SK-N-SH treated with all-trans-retinoic acid at 6 μM for 48 hours (cell line): ENCODE data around the gene RAP2B.

Experiments
- CSDC2 ChIP-seq: fragments of 250-450 bp; sonication (Bioruptor Pico); IDR thresholded peaks from 2 replicates; pipeline ENCODE4 v1.5.0; 2020; ENCODE audit warnings: mild to moderate bottlenecking, moderate library complexity
- CSRNP3 ChIP-seq: fragments of 250-450 bp; sonication (Bioruptor Pico); IDR thresholded peaks from 2 replicates; pipeline ENCODE4 v1.5.1; 2021; ENCODE audit warnings: mild to moderate bottlenecking, moderate library complexity
- ISL1 ChIP-seq: fragments of 250-450 bp; sonication (Bioruptor Pico); IDR thresholded peaks from 2 replicates; pipeline ENCODE4 v2.1.2; 2022; ENCODE audit warnings: mild to moderate bottlenecking, moderate library complexity
- ZC3H10 ChIP-seq: fragments of 250-450 bp; sonication (Bioruptor Pico); IDR thresholded peaks from 2 replicates; pipeline ENCODE4 v1.5.1; 2021; ENCODE audit warnings: mild to moderate bottlenecking, moderate library complexity
- ZFP3 ChIP-seq: fragments of 250-450 bp; sonication (Bioruptor Pico); IDR thresholded peaks from 2 replicates; pipeline ENCODE4 v1.5.0; 2020; ENCODE audit warnings: mild to moderate bottlenecking, moderate library complexity
- ZNF70 ChIP-seq: fragments of 450-650 bp; formaldehyde crosslinking; IDR thresholded peaks from 2 replicates; pipeline ENCODE4 v1.5.0; 2020; ENCODE audit warnings: mild to moderate bottlenecking, moderate library complexity
- TF ChIP-seq, protein P1 (sequence below): fragments of 250-450 bp; sonication (Bioruptor Pico); IDR thresholded peaks from 2 replicates; pipeline ENCODE4 v1.5.1; 2020; ENCODE audit warnings: low read depth, mild to moderate bottlenecking, moderate library complexity

GRCh38 chr3:153159771-153160397 is 2.1 kb upstream of the RAP2B start:
- TF ChIP-seq CSDC2 (CRISPR knock-in tag) = no peak
- no peak for TF ChIP-seq ZFP3 (CRISPR knock-in tag)
- TF ChIP-seq ZNF70 (CRISPR knock-in tag) = no peak
- no peak for TF ChIP-seq ZC3H10 (CRISPR knock-in tag)
- TF ChIP-seq ISL1 = no peak
- TF ChIP-seq, protein P1, sequence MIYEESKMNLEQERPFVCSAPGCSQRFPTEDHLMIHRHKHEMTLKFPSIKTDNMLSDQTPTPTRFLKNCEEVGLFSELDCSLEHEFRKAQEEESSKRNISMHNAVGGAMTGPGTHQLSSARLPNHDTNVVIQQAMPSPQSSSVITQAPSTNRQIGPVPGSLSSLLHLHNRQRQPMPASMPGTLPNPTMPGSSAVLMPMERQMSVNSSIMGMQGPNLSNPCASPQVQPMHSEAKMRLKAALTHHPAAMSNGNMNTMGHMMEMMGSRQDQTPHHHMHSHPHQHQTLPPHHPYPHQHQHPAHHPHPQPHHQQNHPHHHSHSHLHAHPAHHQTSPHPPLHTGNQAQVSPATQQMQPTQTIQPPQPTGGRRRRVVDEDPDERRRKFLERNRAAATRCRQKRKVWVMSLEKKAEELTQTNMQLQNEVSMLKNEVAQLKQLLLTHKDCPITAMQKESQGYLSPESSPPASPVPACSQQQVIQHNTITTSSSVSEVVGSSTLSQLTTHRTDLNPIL (CRISPR knock-in tag) = no peak
- no peak for TF ChIP-seq CSRNP3 (CRISPR knock-in tag)
